Vagina (tissue), 2 donors: Measurements from ENCODE around the gene FBN3. TPM values are rescaled to one million over a fixed set of nuclear protein-coding genes. Genes with fewer than 3 reads are reported as not detected.

Source experiments
- DNase-seq, 2 donors: peaks; one replicate each; pipeline ENCODE4 v3.0.0-alpha.2; 2017; ENCODE audit errors: extremely low spot score in 2 of 2
- H3K27ac ChIP-seq: fragments of 200-600 bp; sonication (generic); one replicate; pipeline ENCODE4 v1.5.1; 2019
- H3K27me3 ChIP-seq: fragments of 200-600 bp; sonication (generic); one replicate; pipeline ENCODE4 v1.5.1; 2019
- H3K36me3 ChIP-seq, 2 donors: fragments of 200-600 bp; sonication (generic); one replicate each; pipeline ENCODE4 v1.5.1; 2017 to 2019
- H3K4me1 ChIP-seq: fragments of 200-600 bp; sonication (generic); one replicate; pipeline ENCODE4 v1.5.1; 2019
- H3K4me3 ChIP-seq, 2 donors: fragments of 200-600 bp; sonication (generic); 1 replicate in 1 of 2; 2 replicates in 1 of 2; pipeline ENCODE4 v1.5.1; 2016 to 2019
- H3K9me3 ChIP-seq: fragments of 200-600 bp; sonication (generic); one replicate; pipeline ENCODE4 v1.5.1; 2019
- CTCF ChIP-seq, 3 experiments: fragments of 450-650 bp in 2 of 3; fragments of 200-600 bp in 1 of 3; sonication (generic) in 1 of 3; IDR thresholded peaks; one replicate each; pipeline ENCODE4 v1.5.1; 2017 to 2019; ENCODE audit warnings: antibody characterized with exemption in 3 of 3, mild to moderate bottlenecking in 2 of 3, moderate library complexity in 2 of 3
- POLR2A ChIP-seq, 2 donors: fragments of 450-650 bp; IDR thresholded peaks; one replicate each; pipeline ENCODE4 v1.6.1; 2017; ENCODE audit warnings: antibody characterized with exemption in 2 of 2, mild to moderate bottlenecking in 2 of 2, moderate library complexity in 2 of 2
- POLR2AphosphoS5 ChIP-seq, 2 donors: sonication (generic); formaldehyde crosslinking; IDR thresholded peaks; one replicate each; pipeline ENCODE4 v1.9.0; 2017; ENCODE audit warnings: antibody characterized with exemption in 2 of 2, mild to moderate bottlenecking in 2 of 2, low read depth in 1 of 2; ENCODE audit not compliant: insufficient read depth in 1 of 2
- intact Hi-C: fragments of 100-400 bp; cut with DNase I; formaldehyde crosslinking; loops from one replicate; pipeline ENCODE4 v1.15.1; 2023
- total RNA-seq: library from RNA; depleted of rRNA; stranded (reverse); fragments of >200 nt; gene quantifications from one replicate; pipeline ENCODE4 v1.2.3, GENCODE V29; 2016

FBN3 gene
- total RNA-seq, 1 donor from 2014 or later, result not detected

- Histone ChIP-seq H3K4me3 (no peak overlapping the region), H3K4me1 (no peaks in the 10 kb centered on the region), H3K36me3 (no peaks in the 10 kb centered on the region), H3K9me3 (peaks cover 20% of the 10 kb centered on the region), H3K27me3 (no peaks in the 10 kb centered on the region), H3K27ac (no peak overlapping the region)
- TF ChIP-seq POLR2AphosphoS5 (IDR thresholded peaks at IDR 0.05; ENCODE audit: insufficient read depth in 1 of 2, low read depth in 1 of 2) (no peak), POLR2A (IDR thresholded peaks at IDR 0.05) (no peak), CTCF (IDR thresholded peaks at IDR 0.05) (no peak)
- intact Hi-C loops, result no loop called here
- no peak for DNase-seq
Observed at GRCh38 chr19:8093740-8094139, 55.7 kb downstream of the FBN3 start.

- Histone ChIP-seq H3K27ac (no peak overlapping the region), H3K4me1 (no peaks in the 10 kb centered on the region), H3K4me3 (no peak overlapping the region), H3K9me3 (peaks cover 11% of the 10 kb centered on the region), H3K36me3 (no peaks in the 10 kb centered on the region), H3K27me3 (no peaks in the 10 kb centered on the region)
- TF ChIP-seq POLR2AphosphoS5 (IDR thresholded peaks at IDR 0.05; ENCODE audit: insufficient read depth in 1 of 2, low read depth in 1 of 2) (no peak), CTCF (IDR thresholded peaks at IDR 0.05) (no peak), POLR2A (IDR thresholded peaks at IDR 0.05) (no peak)
- intact Hi-C loops, result no loop called here
- DNase-seq, result no peak
Observed at GRCh38 chr19:8090950-8091349, 58.4 kb downstream of the FBN3 start.

GRCh38 chr19:8089664-8090601 lies 59.5 kb downstream of the FBN3 start:
- Histone ChIP-seq H3K4me1 (no peaks in the 10 kb centered on the region), H3K27ac (no peak overlapping the region), H3K36me3 (no peaks in the 10 kb centered on the region), H3K4me3 (no peak overlapping the region), H3K27me3 (no peaks in the 10 kb centered on the region), H3K9me3 (peaks cover under 1% of the 10 kb centered on the region)
- DNase-seq, result no peak
- intact Hi-C loops, result no loop called here
- TF ChIP-seq CTCF (IDR thresholded peaks at IDR 0.05), result no peak
- TF ChIP-seq POLR2A (IDR thresholded peaks at IDR 0.05), result no peak
- no peak for TF ChIP-seq POLR2AphosphoS5 (IDR thresholded peaks at IDR 0.05; ENCODE audit: insufficient read depth in 1 of 2, low read depth in 1 of 2)

GRCh38 chr19:8088752-8089663 lies 60.4 kb downstream of the FBN3 start:
- Histone ChIP-seq H3K9me3 (no peaks in the 10 kb centered on the region), H3K27ac (no peak overlapping the region), H3K4me3 (no peak overlapping the region), H3K27me3 (no peaks in the 10 kb centered on the region), H3K36me3 (no peaks in the 10 kb centered on the region), H3K4me1 (no peaks in the 10 kb centered on the region)
- intact Hi-C loops, result no loop called here
- DNase-seq, result no peak
- TF ChIP-seq POLR2AphosphoS5 (IDR thresholded peaks at IDR 0.05; ENCODE audit: insufficient read depth in 1 of 2, low read depth in 1 of 2) (no peak), POLR2A (IDR thresholded peaks at IDR 0.05) (no peak), CTCF (IDR thresholded peaks at IDR 0.05) (no peak)
